ENCODE measurements around the gene DUSP8. TPM values are rescaled to one million over a fixed set of nuclear protein-coding genes. Genes with fewer than 3 reads are reported as not detected.

DUSP8 gene
- total RNA-seq, 4 donors from 2014 or later, result 13.3 to 31.8 (median 19.8) TPM

DNA sequence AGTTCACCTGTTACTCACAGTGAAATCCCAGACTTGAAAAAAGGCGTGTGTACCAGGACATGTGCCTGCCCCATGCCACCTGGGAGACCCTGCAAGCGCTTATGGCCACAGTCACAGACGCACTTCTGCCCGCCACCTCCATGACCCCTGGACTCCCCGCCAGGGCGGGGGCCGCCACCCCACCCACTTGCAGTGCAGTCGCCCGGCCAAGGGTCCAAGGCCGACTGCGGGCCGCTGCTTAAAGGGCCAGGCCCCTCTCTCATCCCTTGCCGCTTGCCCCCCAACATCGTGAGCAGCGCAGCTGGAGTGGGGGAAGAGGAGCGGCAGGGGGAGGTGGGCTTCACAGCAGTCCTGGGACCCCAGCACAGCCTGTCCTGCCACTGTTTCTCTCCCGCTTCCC is 10.8 kb downstream of the DUSP8 start:
- 91% methylated on average over 17 of the region's 17 CpGs; no CpG with 5 or more reads in 1 of the 2 donors for WGBS, 2 donors (ENCODE audit: low coverage in 1 of 2)
- H3K4me3 ChIP-seq, result no peak overlapping the region
- no peak for TF ChIP-seq EP300 (IDR thresholded peaks at IDR 0.05; ENCODE audit: low read depth)
- no peak for TF ChIP-seq POLR2A (IDR thresholded peaks at IDR 0.05)
- no peak for TF ChIP-seq POLR2AphosphoS5 (IDR thresholded peaks at IDR 0.05)
- TF ChIP-seq CTCF (IDR thresholded peaks at IDR 0.05), result no peak
- H3K4me1 ChIP-seq, result peaks cover 31 to 47% (median 43%) of the 10 kb centered on the region in 4 donors
- intact Hi-C loops (cut with DNase I; ENCODE audit: low total_unique reads) (loop anchor here (10.0 kb wide), 1 partner anchor 824 kb away; no protein-coding TSS in a partner anchor), in situ Hi-C loops (cut with MboI; ENCODE audit: low pct_ligation_motif_present in 1 of 4, low pct_unique_long_range_greater_than_20kb in 1 of 4, low sequenced_read_pairs in 3 of 4) (no loop called here)
- H3K36me3 ChIP-seq, result peaks cover 0 to 6% (median 0%) of the 10 kb centered on the region in 4 donors
- no peaks in the 10 kb centered on the region for H3K27me3 ChIP-seq
- H3K27ac ChIP-seq, result peak overlapping the region in 2 of 4 donors; percentile 90 to 91
- no peaks in the 10 kb centered on the region for H3K9me3 ChIP-seq
- DNase-seq, result peak; percentile 8

DNA sequence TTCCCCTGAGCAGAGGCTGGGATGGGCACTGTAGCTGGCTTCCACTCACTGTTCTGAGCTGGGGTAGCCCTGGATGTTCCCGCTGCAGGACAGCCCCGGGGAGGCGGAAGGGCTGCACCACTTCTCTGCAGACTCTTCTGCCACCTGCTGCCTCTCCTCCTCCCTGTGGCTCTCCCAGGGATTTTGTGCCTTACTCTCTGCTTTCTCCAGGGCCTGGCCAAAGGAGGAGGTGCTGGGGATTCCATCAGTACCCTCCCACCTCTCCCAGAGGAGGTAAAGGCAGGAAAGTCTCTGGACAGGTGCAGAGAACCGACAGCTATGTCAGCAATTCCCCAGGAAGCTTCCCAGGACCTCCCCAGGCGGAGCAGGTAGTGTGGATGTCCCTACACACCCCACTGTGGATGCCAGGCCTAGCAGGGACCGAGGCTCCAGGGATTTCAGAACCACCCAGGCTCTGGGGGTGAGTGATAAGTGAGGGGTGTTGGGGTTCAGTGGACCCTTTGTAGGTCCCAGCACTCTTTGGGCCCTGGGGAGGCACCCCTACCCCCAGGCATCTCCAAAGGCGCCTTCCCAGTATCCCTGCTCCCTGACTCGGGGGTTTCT is 11.3 kb downstream of the DUSP8 start:
- Histone ChIP-seq H3K9me3 (no peaks in the 10 kb centered on the region), H3K27ac (peak overlapping the region; percentile 84 to 98 (median 90)), H3K4me1 (peaks cover 31 to 47% (median 43%) of the 10 kb centered on the region in 4 donors), H3K4me3 (no peak overlapping the region), H3K27me3 (no peaks in the 10 kb centered on the region), H3K36me3 (peaks cover 0 to 6% (median 0%) of the 10 kb centered on the region in 4 donors)
- TF ChIP-seq CTCF (IDR thresholded peaks at IDR 0.05), result no peak
- TF ChIP-seq POLR2AphosphoS5 (IDR thresholded peaks at IDR 0.05), result no peak
- TF ChIP-seq POLR2A (IDR thresholded peaks at IDR 0.05), result no peak
- TF ChIP-seq EP300 (IDR thresholded peaks at IDR 0.05; ENCODE audit: low read depth), result no peak
- DNase-seq, result no peak
- 82% methylated on average over 8 of the region's 8 CpGs; no CpG with 5 or more reads in 1 of the 2 donors for WGBS, 2 donors (ENCODE audit: low coverage in 1 of 2)
- in situ Hi-C loops (cut with MboI; ENCODE audit: low pct_ligation_motif_present in 1 of 4, low pct_unique_long_range_greater_than_20kb in 1 of 4, low sequenced_read_pairs in 3 of 4) (no loop called here), intact Hi-C loops (cut with DNase I; ENCODE audit: low total_unique reads) (loop anchor here (10.0 kb wide), 1 partner anchor 824 kb away; no protein-coding TSS in a partner anchor)

GRCh38 chr11:1560002-1560648 is 11.9 kb downstream of the DUSP8 start:
- WGBS, 2 donors (ENCODE audit: low coverage in 1 of 2), result 83% methylated on average over 15 of the region's 15 CpGs; no CpG with 5 or more reads in 1 of the 2 donors
- Histone ChIP-seq H3K4me1 (peaks cover 33 to 49% (median 41%) of the 10 kb centered on the region in 4 donors), H3K27me3 (no peaks in the 10 kb centered on the region), H3K27ac (peak overlapping the region; percentile 84 to 98 (median 90)), H3K4me3 (no peak overlapping the region), H3K36me3 (peaks cover 0 to 6% (median 0%) of the 10 kb centered on the region in 4 donors), H3K9me3 (no peaks in the 10 kb centered on the region)
- DNase-seq, result no peak
- TF ChIP-seq POLR2A (IDR thresholded peaks at IDR 0.05) (no peak), POLR2AphosphoS5 (IDR thresholded peaks at IDR 0.05) (no peak), CTCF (IDR thresholded peaks at IDR 0.05) (no peak), EP300 (IDR thresholded peaks at IDR 0.05; ENCODE audit: low read depth) (no peak)
- intact Hi-C loops (cut with DNase I; ENCODE audit: low total_unique reads) (loop anchor here (10.0 kb wide), 1 partner anchor 825 kb away; no protein-coding TSS in a partner anchor), in situ Hi-C loops (cut with MboI; ENCODE audit: low pct_ligation_motif_present in 1 of 4, low pct_unique_long_range_greater_than_20kb in 1 of 4, low sequenced_read_pairs in 3 of 4) (no loop called here)
